ENCODE measurements around the gene CUL5. TPM values are rescaled to one million over a fixed set of nuclear protein-coding genes. Genes with fewer than 3 reads are reported as not detected.
"Not testable (repeated sequence)": the region's sequence is repeated elsewhere in the genome, so short reads cannot be mapped to it uniquely, and the experiment has no call there.

Gene CUL5
- total RNA-seq, 2 experiments from 2014 or later: 35.4 to 37.5 TPM

DNA sequence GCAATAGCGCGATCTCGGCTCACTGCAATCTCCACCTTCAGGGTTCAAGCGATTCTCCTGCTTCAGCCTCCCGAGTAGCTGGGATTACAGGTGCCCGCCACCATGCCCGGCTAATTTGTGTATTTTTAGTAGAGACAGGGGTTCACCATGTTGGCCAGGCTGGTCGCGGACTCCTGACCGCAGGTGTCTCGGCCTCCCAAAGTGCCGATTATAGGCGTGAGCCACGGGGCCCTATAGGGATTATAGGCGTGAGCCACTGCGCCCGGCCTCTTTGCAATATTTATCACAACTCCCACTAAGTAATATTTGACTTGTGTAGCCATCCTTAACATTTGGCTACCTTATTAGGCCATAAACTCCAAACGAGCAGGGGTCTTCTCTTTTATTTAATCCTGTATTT, 879 bp upstream of the CUL5 start:
- Mint-ChIP-seq H3K4me3 (no peak overlapping the region), H3K36me3 (peaks cover 13% of the 10 kb centered on the region), H3K27me3 (no peaks in the 10 kb centered on the region), H3K27ac (no peak overlapping the region), H3K4me1 (peaks cover 17% of the 10 kb centered on the region), H3K9me3 (no peaks in the 10 kb centered on the region)
- no peak for DNase-seq

DNA sequence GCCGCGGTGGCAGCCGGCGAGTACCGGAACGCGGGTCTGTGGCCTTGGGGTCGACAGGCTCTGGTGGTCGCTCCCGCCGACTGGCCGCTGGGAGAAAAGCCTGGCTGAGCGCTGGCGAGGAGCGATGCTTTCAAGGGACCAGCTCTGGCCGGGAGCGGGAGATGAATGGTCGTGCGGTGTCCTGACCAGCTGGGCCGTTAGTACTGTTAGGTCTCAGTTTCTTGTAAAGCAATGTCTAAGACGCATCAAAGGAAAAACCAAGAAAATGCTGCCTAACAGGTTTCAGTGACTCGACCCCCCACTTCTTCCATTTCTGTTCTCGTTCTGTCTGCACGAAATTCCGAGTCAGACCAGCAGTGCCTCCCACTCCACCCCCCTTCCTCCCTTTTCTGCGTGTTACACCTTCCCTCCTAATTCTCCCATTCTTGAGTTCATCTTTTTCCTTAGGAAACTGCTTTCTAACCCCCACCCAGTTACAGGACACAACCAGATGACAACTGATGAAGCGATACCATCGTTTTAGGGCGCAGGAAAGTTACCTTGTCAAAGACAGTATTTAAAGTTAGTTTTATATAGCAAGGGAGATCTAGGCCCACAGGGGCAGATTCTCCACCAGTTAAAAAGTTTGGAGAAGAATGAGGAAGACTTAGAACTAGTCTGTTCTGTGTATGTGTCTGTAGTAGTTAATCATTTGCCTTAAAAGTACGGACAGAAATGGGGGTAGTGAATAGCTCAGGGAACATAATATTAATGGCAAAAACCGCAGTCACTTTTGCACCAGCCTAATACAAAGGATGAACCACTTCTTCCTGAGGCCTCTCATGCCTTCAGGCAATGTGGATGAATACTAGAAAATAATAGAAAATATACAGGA, 1.0 kb downstream of the CUL5 start:
- Mint-ChIP-seq H3K4me1 (peaks cover 18% of the 10 kb centered on the region), H3K4me3 (peak overlapping the region; percentile 93), H3K9me3 (no peaks in the 10 kb centered on the region), H3K36me3 (peaks cover 13% of the 10 kb centered on the region), H3K27me3 (no peaks in the 10 kb centered on the region), H3K27ac (peak overlapping the region; percentile 95)
- DNase-seq: no peak

DNA sequence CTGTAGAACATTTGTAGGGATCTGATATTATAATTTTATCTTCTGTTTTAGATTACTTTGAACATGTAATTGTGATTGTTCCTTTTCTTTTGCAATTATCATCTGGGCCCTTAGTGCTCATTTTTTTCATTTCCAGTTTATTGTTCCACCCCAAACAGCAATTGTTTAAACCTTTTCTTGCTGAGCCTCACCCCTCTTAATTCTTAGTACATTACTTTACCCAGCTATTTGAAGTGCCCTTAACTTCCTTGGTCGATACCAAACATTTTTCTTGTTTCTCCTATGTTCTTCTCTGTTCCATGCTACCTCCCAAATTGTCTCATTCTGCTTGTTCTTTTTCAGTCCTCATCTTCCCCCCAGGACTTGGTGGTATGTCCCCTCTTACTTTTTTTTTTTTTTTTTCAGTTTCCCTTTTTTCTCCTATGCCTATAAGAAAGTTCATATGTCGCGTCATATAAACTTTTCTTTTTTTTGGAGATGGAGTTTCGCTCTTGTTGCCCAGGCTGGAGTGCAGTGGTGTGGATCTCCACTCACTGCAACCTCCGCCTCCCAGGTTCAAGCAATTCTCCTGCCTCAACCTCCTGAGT, 3.5 kb downstream of the CUL5 start:
- Mint-ChIP-seq H3K27me3 (no peaks in the 10 kb centered on the region), H3K27ac (no peak overlapping the region), H3K4me3 (no peak overlapping the region), H3K4me1 (peaks cover 33% of the 10 kb centered on the region), H3K9me3 (no peaks in the 10 kb centered on the region), H3K36me3 (peaks cover 15% of the 10 kb centered on the region)
- DNase-seq: no peak

DNA sequence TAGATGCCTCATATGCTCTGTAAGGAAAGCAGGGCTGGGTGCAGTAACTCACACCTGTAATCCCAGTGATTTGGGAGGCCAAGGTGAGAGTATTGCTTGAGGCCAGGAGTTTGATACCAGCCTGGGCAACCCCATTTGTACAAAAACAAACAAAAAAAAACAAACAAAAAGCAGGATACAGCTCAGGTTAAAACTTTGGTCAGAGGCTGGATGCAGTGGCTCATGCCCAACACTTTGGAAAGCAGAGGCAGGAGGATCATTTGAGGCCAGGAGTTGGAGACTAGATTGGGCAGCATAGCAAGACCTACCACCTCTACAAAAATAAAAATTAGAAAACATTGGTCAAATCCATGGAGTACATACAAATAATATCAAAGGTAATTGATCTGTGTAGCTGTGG, 7.9 kb downstream of the CUL5 start:
- H3K9me3 Mint-ChIP-seq: no peaks in the 10 kb centered on the region
- no peak overlapping the region for H3K27ac Mint-ChIP-seq
- no peak for DNase-seq
- no peaks in the 10 kb centered on the region for H3K27me3 Mint-ChIP-seq
- H3K4me3 Mint-ChIP-seq: no peak overlapping the region
- peaks cover 4% of the 10 kb centered on the region for H3K36me3 Mint-ChIP-seq
- H3K4me1 Mint-ChIP-seq: peaks cover 40% of the 10 kb centered on the region

DNA sequence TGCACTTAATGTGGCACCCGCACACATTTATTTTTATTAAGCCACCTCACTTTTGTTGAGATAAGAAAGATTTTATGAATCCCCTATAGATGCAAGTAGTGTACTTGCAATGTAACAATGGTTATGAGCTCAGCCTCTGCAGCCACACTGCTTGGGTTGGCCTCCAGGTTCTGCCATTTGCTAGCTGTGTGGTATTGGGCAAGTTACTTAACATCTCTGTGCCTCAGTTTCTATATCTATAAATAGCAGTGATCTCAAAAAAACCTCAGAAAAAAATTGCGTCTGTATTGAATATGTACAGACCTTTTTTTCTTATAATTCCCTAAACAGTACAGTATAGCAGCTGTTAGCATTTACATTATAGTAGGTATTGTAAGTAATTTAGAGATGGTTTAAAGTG, 10.0 kb downstream of the CUL5 start:
- DNase-seq: no peak
- no peaks in the 10 kb centered on the region for H3K9me3 Mint-ChIP-seq
- no peak overlapping the region for H3K4me3 Mint-ChIP-seq
- peaks cover 48% of the 10 kb centered on the region for H3K4me1 Mint-ChIP-seq
- no peaks in the 10 kb centered on the region for H3K27me3 Mint-ChIP-seq
- H3K27ac Mint-ChIP-seq: no peak overlapping the region
- H3K36me3 Mint-ChIP-seq: peaks cover 4% of the 10 kb centered on the region

DNA sequence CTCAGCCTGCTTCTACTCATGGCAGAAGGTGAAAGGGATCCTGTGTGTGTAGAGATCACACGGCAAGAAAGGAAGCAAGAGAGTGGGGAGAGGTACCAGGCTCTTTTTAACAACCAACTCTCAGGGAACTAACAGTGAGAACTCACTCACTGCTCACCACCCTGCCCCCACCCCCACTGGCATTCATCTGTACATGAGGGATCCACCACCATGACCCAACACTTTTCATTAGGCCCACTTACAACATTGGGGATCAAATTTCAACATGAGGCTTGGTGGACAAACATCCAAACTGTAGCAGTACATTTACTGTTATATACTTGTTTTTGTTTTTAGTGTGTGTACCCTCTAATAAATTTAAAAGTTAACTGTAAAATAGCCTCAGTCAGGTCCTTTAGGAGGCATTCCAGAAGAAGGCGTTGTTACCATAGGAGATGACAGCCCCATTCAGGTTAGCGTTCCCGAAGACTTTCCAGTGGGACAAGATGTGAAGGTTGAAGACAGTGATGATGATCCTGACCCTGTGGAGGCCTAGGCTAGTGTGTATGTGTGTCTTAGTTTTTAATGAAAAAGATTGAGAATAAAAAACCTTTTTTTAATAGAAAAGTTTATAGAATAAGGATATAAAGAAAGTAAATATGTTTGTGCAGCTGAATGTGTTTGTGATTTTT, 11.3 kb downstream of the CUL5 start:
- Mint-ChIP-seq H3K36me3 (peaks cover 5% of the 10 kb centered on the region), H3K9me3 (no peaks in the 10 kb centered on the region), H3K27ac (no peak overlapping the region), H3K4me1 (peaks cover 56% of the 10 kb centered on the region), H3K27me3 (no peaks in the 10 kb centered on the region), H3K4me3 (no peak overlapping the region)
- no peak for DNase-seq

DNA sequence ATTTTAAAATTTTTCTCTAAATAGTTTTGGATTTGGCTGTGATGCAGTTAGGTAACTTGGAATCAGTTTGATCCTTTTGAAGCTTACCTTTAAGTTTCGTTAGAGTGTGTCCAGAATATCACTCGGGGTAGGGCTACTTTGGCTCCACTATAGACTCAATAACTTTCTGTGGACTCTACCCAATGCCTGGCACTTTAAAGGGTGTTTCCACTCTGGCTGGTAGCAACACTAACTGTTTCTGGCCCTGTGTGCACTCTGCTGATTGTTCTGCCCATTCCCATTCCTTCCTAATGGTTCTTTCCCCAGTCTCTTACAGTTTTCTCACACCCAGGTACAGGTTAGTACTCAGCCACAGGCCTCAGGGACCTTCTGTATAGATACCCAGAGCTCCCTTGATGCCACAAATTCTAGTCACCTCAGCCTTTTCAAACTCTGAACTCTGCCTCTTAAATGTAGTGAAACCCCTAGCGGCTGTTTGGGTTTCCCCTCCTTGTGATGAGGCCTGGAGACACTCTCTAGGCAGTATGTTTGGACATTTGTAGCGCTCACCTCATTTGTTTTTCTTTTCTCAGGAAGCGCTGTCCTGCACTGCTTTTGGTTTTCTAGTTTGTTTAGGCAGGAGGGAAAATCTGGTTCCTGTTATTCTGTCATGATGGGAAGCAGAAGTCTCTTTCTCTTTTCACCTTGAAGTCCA, 16.8 kb downstream of the CUL5 start:
- Mint-ChIP-seq H3K27ac (peak overlapping the region; percentile 14), H3K4me3 (no peak overlapping the region), H3K27me3 (no peaks in the 10 kb centered on the region), H3K9me3 (no peaks in the 10 kb centered on the region), H3K36me3 (peaks cover 27% of the 10 kb centered on the region), H3K4me1 (peaks cover 50% of the 10 kb centered on the region)
- peak; percentile 9 for DNase-seq

DNA sequence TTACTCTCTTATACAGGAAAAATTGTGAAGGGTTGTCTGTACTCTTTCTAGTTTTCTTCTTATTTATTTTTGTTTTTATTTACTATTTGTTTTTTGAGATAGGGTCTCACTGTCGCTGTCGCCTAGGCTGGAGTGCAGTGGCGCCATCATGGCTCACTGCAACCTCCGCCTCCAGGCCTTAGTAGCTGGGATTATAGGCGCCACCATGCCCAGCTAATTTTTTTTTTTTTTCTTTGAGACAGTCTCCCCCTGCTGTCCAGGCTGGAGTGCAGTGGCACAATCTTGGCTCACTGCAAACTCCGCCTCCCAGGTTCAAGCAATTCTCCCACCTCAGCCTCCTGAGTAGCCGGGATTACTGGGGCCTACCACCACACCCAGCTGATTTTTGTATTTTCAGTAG, 18.4 kb downstream of the CUL5 start:
- Mint-ChIP-seq H3K27me3 (no peaks in the 10 kb centered on the region), H3K4me3 (no peak overlapping the region)

DNA sequence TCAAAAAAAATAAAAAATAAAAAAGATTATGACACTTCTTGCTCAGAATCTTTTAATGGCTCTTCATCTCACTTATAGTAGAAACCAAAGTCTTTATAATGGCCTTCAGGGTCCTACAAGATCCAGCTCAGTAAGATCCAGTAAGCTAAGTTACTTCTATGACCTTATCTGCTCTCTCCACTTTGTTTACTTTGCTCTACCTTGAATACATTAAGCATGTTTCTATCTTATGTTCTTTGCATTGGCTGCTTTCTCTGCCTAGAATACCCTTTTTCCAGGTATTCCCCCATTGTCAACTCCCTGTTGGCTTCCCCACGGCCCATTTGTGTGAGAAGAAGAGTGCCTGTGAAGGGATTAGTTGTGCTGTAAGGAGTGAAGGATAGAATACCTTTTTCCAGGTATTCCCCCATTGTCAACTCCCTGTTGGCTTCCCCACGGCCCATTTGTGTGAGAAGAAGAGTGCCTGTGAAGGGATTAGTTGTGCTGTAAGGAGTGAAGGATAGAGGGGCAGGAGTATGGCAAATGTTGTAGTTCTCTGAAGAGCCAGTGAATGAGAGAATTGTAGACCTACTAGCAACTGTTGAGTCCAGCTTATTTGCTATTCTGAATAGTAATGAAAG, 20.2 kb downstream of the CUL5 start:
- not testable (repeated sequence) for H3K27me3 Mint-ChIP-seq, H3K27ac Mint-ChIP-seq, H3K9me3 Mint-ChIP-seq, H3K4me3 Mint-ChIP-seq, DNase-seq
- peaks cover 51% of the 10 kb centered on the region for H3K36me3 Mint-ChIP-seq
- peaks cover 51% of the 10 kb centered on the region for H3K4me1 Mint-ChIP-seq

More for the DNA sequence above, 18.4 kb downstream of the CUL5 start:
- Mint-ChIP-seq H3K9me3 (peaks cover 7% of the 10 kb centered on the region), H3K4me1 (peaks cover 48% of the 10 kb centered on the region), H3K27ac (no peak overlapping the region), H3K36me3 (peaks cover 40% of the 10 kb centered on the region)
- no peak for DNase-seq

DNA sequence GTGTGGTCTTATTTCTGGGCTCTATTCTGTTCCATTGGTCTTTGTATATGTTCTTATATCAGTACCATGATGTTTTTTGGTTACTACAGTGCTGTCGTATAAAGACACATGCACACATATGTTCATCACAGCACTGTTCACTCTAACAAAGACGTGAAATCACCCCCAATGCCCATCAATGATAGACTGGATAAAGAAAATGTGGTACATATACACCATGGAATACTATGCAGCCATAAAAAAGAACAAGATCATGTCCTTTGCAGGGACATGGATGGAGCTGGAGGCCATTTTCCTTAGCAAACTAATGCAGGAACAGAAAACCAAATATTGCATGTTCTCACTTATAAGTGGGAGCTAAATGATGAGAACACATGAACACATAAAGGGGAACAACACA, 22.9 kb downstream of the CUL5 start:
- not testable (repeated sequence) for DNase-seq, H3K27ac Mint-ChIP-seq, H3K9me3 Mint-ChIP-seq, H3K27me3 Mint-ChIP-seq, H3K4me3 Mint-ChIP-seq
- H3K36me3 Mint-ChIP-seq: peaks cover 53% of the 10 kb centered on the region
- H3K4me1 Mint-ChIP-seq: peaks cover 30% of the 10 kb centered on the region

DNA sequence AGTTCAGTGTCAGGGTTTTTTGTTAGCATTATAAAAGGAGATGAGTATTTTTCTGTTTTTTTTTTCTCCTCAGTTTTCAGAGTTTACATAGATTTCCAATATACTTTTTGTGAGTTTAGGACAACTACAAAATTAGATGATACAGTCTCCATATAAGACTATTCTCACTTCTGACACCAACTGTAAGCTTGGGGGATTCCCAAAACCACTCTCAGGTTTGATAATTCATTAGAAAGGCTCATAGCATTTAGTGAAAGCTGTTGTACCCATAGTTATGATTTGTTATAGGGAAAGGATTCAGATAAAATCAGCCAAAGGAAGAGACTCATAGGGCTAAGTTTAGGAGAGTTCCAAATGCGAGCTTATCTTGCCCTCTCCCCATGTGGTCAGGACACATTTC, 24.1 kb downstream of the CUL5 start:
- H3K4me1 Mint-ChIP-seq: peaks cover 28% of the 10 kb centered on the region
- H3K36me3 Mint-ChIP-seq: peaks cover 51% of the 10 kb centered on the region
- H3K27me3 Mint-ChIP-seq: no peaks in the 10 kb centered on the region
- DNase-seq: no peak
- H3K27ac Mint-ChIP-seq: peak overlapping the region; percentile 39
- H3K9me3 Mint-ChIP-seq: peaks cover 7% of the 10 kb centered on the region
- no peak overlapping the region for H3K4me3 Mint-ChIP-seq

DNA sequence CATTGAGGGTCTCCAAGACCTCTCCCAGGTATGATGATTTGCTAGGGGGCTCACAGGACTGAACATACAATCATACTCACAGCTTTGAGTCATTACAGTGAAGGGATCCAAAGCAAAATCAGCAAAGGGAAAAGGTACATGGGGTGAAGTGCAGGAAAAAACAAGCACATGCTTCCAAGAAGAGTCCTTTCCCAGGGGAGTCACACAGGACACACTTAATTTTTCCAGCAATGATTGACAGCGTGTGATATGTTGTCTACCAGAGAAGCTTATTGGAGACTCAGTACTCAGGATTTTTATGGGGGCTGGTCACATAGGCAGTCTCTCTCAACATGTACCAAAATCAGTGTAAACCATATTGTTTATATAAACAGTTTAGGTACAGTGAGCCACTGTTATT, 25.3 kb downstream of the CUL5 start:
- Mint-ChIP-seq H3K4me1 (peaks cover 22% of the 10 kb centered on the region), H3K27me3 (no peaks in the 10 kb centered on the region), H3K27ac (no peak overlapping the region), H3K4me3 (no peak overlapping the region), H3K36me3 (peaks cover 47% of the 10 kb centered on the region), H3K9me3 (peaks cover 7% of the 10 kb centered on the region)
- DNase-seq: no peak

DNA sequence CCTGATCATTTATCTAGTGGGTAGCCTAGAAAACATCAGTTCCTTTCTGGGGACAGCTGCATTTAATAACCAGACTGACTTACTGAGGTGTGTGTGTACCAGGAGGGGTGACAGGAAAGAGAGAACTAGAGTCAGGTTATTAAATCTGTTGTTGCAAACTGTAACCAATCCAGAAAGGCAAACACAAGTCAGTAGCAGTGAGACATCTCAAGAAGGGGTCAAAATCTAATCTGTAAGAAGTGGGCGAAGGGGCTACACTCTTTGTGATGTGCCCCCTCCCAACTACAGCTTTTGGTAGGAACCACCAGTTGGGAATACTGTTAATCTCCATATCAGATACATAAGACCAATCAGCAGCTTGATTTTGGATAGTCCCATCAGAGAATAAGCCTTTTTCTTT, 26.3 kb downstream of the CUL5 start:
- H3K4me3 Mint-ChIP-seq: no peak overlapping the region
- no peak overlapping the region for H3K27ac Mint-ChIP-seq
- peaks cover 20% of the 10 kb centered on the region for H3K4me1 Mint-ChIP-seq
- no peaks in the 10 kb centered on the region for H3K27me3 Mint-ChIP-seq
- no peak for DNase-seq
- peaks cover 48% of the 10 kb centered on the region for H3K36me3 Mint-ChIP-seq
- H3K9me3 Mint-ChIP-seq: peaks cover 7% of the 10 kb centered on the region

DNA sequence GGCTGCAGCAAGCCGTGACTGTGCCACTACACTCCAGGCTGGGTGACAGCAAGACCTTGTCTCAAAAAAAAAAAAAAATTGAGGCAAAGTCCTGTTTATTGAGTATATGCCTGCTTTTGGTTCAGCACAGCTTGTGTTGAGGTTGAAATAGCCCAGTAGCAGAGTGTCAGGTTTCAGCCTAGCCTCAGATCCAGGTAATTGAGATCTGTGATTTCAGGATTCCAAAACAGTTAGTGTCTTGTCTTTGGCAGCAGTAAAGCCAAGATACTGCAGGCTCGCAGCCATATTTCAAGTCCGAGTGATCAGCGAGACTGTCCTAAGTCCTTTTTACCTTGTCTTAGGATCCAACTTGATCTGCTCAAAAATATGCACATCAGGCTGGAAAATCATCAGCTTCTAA, 27.0 kb downstream of the CUL5 start:
- Mint-ChIP-seq H3K9me3 (peaks cover 7% of the 10 kb centered on the region), H3K36me3 (peaks cover 42% of the 10 kb centered on the region), H3K4me3 (no peak overlapping the region), H3K27ac (no peak overlapping the region), H3K27me3 (no peaks in the 10 kb centered on the region), H3K4me1 (peaks cover 20% of the 10 kb centered on the region)
- DNase-seq: no peak

DNA sequence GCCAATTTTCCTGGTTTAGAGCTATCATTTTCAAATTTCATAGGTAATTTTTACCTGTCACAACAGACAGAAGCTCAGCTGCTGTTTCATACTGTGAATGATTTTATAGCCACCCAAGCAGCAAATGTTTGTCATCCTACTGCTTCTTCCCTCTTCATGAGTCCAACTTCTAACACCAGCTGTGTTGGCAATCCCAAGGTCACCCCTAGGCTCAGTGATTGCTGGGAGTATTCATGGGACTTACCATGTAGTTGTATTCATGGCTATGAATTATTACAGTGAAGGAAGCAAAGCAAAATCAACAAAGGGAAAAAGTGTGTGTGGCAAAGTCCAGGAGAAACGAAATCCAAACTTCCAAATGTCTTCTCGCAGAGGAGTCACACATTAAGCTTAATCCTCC, 28.5 kb downstream of the CUL5 start:
- no peaks in the 10 kb centered on the region for H3K9me3 Mint-ChIP-seq
- peaks cover 11% of the 10 kb centered on the region for H3K4me1 Mint-ChIP-seq
- no peak overlapping the region for H3K4me3 Mint-ChIP-seq
- DNase-seq: no peak
- peaks cover 31% of the 10 kb centered on the region for H3K36me3 Mint-ChIP-seq
- H3K27ac Mint-ChIP-seq: no peak overlapping the region
- H3K27me3 Mint-ChIP-seq: no peaks in the 10 kb centered on the region

Data from activated naive CD8-positive, alpha-beta T cell treated with anti-CD3 and anti-CD28 coated beads for 36 hours (primary cell).